NOMO-1 treated with DMSO at 0.1 percent for 48 hours (cell line): ENCODE data around the gene IFT122.

Experiments used
- DNase-seq: peaks from one replicate; lab custom pipeline; 2025; ENCODE audit not compliant: unreplicated experiment; lab: John Stamatoyannopoulos, UW

Gene IFT122

GRCh38 chr3:129413687-129414506, 26.1 kb upstream of the IFT122 start:
- no peak for DNase-seq

GRCh38 chr3:129415378-129415777, 24.6 kb upstream of the IFT122 start:
- DNase-seq: no peak

GRCh38 chr3:129415830-129416229, 24.2 kb upstream of the IFT122 start:
- no peak for DNase-seq

GRCh38 chr3:129416415-129416814, 23.6 kb upstream of the IFT122 start:
- no peak for DNase-seq

- DNase-seq: peak; percentile 18
Observed at GRCh38 chr3:129417326-129417725, 22.7 kb upstream of the IFT122 start.

- no peak for DNase-seq
Observed at GRCh38 chr3:129418041-129418973, 21.7 kb upstream of the IFT122 start.

GRCh38 chr3:129419476-129419875, 20.5 kb upstream of the IFT122 start:
- no peak for DNase-seq

GRCh38 chr3:129421236-129421883, 18.7 kb upstream of the IFT122 start:
- no peak for DNase-seq

- no peak for DNase-seq
Observed at GRCh38 chr3:129421988-129422745, 17.9 kb upstream of the IFT122 start.

GRCh38 chr3:129422897-129423296, 17.1 kb upstream of the IFT122 start:
- DNase-seq: no peak

GRCh38 chr3:129424185-129424841, 15.7 kb upstream of the IFT122 start:
- peak; percentile 95 for DNase-seq

- no peak for DNase-seq
Observed at GRCh38 chr3:129425213-129425612, 14.8 kb upstream of the IFT122 start.

GRCh38 chr3:129425619-129426018, 14.4 kb upstream of the IFT122 start:
- no peak for DNase-seq

GRCh38 chr3:129428007-129428375, 12.0 kb upstream of the IFT122 start:
- DNase-seq: no peak

- no peak for DNase-seq
Observed at GRCh38 chr3:129428376-129429079, 11.5 kb upstream of the IFT122 start, which contains the start of gene EFCAB12. Gene EFCAB12, minus strand, starts transcription at chr3:129428636. Its CDS starts 148 bp downstream, at chr3:129428488.

GRCh38 chr3:129429080-129429451, 11.0 kb upstream of the IFT122 start:
- no peak for DNase-seq

- no peak for DNase-seq
Observed at GRCh38 chr3:129429602-129430001, 10.4 kb upstream of the IFT122 start.

GRCh38 chr3:129432036-129432435, 8.0 kb upstream of the IFT122 start:
- DNase-seq: no peak

GRCh38 chr3:129432671-129433070, 7.4 kb upstream of the IFT122 start:
- no peak for DNase-seq

GRCh38 chr3:129433565-129433964, 6.5 kb upstream of the IFT122 start:
- no peak for DNase-seq
